ENCODE data around the gene XRCC4. TPM values are rescaled to one million over a fixed set of nuclear protein-coding genes. Genes with fewer than 3 reads are reported as not detected.

XRCC4 gene
- total and polyA plus RNA-seq, 12 donors: 2.4 to 15.8 (median 6.3) TPM

GRCh38 chr5:83038924-83039323, 38.4 kb upstream of the XRCC4 start:
- Histone ChIP-seq H3K36me3 (replicated peaks in 1 of 2) (no peaks in the 10 kb centered on the region), H3K4me1 (replicated peaks in 1 of 2) (no peaks in the 10 kb centered on the region), H3K4me3 (no peak overlapping the region), H3K9me3 (replicated peaks in 1 of 3) (no peaks in the 10 kb centered on the region), H3K27me3 (no peaks in the 10 kb centered on the region), H3K27ac (no peak overlapping the region)
- DNase-seq: no peak
- WGBS, 4 donors: 93 to 95% (median 95%) methylated on average over 3 of the region's 3 CpGs
- intact Hi-C loops (cut with DNase I): no loop called here
- no peak for TF ChIP-seq POLR2A (IDR thresholded peaks at IDR 0.05)
- no peak for TF ChIP-seq CTCF (IDR thresholded peaks at IDR 0.05)

GRCh38 chr5:83042507-83042906, 34.8 kb upstream of the XRCC4 start:
- Histone ChIP-seq H3K36me3 (replicated peaks in 1 of 2) (no peaks in the 10 kb centered on the region), H3K27ac (no peak overlapping the region), H3K27me3 (no peaks in the 10 kb centered on the region), H3K9me3 (replicated peaks in 1 of 3) (no peaks in the 10 kb centered on the region), H3K4me3 (no peak overlapping the region), H3K4me1 (replicated peaks in 1 of 2) (no peaks in the 10 kb centered on the region)
- WGBS, 4 donors: 90 to 95% (median 92%) methylated on average over 3 of the region's 3 CpGs
- TF ChIP-seq CTCF (IDR thresholded peaks at IDR 0.05): no peak
- TF ChIP-seq POLR2A (IDR thresholded peaks at IDR 0.05): no peak
- DNase-seq: no peak
- intact Hi-C loops (cut with DNase I): no loop called here

GRCh38 chr5:83044926-83045325, 32.4 kb upstream of the XRCC4 start:
- no peak for TF ChIP-seq POLR2A (IDR thresholded peaks at IDR 0.05)
- TF ChIP-seq CTCF (IDR thresholded peaks at IDR 0.05): no peak

DNA sequence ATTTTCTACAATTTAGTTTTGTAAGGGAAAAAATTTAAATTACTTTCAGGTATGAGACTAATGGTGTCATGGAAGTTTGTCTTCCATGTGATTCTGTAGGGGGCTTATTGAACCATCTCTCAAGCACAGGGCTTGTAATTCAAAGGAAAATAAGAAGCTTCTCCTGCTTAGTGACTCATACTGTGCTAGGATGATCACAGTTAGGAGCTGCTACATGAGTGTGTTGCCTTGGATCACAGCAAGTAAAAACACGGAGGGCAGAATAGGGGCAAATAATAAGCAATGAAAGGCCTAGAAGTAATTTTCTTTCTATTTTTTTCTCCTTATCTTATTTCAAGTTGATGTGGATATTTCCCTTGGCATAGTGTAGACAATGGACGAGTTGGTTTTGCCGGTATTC, 29.1 kb upstream of the XRCC4 start:
- Histone ChIP-seq H3K27ac (no peak overlapping the region), H3K36me3 (replicated peaks in 1 of 2) (no peaks in the 10 kb centered on the region), H3K27me3 (no peaks in the 10 kb centered on the region), H3K9me3 (replicated peaks in 1 of 3) (no peaks in the 10 kb centered on the region), H3K4me1 (replicated peaks in 1 of 2) (no peaks in the 10 kb centered on the region), H3K4me3 (no peak overlapping the region)
- intact Hi-C loops (cut with DNase I): no loop called here
- no peak for DNase-seq
- TF ChIP-seq CTCF (IDR thresholded peaks at IDR 0.05) (no peak), POLR2A (IDR thresholded peaks at IDR 0.05) (no peak)
- 58 to 85% (median 78%) methylated on average over 3 of the region's 3 CpGs for WGBS, 4 donors

More at GRCh38 chr5:83044926-83045325, 32.4 kb upstream of the XRCC4 start:
- no peak for DNase-seq
- Histone ChIP-seq H3K9me3 (replicated peaks in 1 of 3) (no peaks in the 10 kb centered on the region), H3K4me1 (replicated peaks in 1 of 2) (no peaks in the 10 kb centered on the region), H3K36me3 (replicated peaks in 1 of 2) (no peaks in the 10 kb centered on the region), H3K27ac (no peak overlapping the region), H3K4me3 (no peak overlapping the region), H3K27me3 (no peaks in the 10 kb centered on the region)
- 60 to 65% (median 63%) methylated on average over 2 of the region's 2 CpGs for WGBS, 4 donors
- intact Hi-C loops (cut with DNase I): no loop called here

All from adrenal gland (tissue), 12 donors.